GM21515 (cell line): ENCODE measurements around the gene TFRC.
"Not testable (repeated sequence)": the region's sequence is repeated elsewhere in the genome, so short reads cannot be mapped to it uniquely, and the experiment has no call there.

ENCODE experiments used
- ATAC-seq: cut with Tn5 transposase; IDR thresholded peaks from one replicate; pipeline ENCODE4 v1.9.1; 2021; ENCODE audit not compliant: unreplicated experiment

The TFRC gene

GRCh38 chr3:196082619-196082971 lies 705 bp upstream of the TFRC start:
- peak; percentile 2 for ATAC-seq

- ATAC-seq = peak; percentile 45
These were observed 672 bp downstream of the TFRC start for GRCh38 chr3:196081002-196081833.

- not testable (repeated sequence) for ATAC-seq
These were observed 1.6 kb downstream of the TFRC start for GRCh38 chr3:196080101-196080846.

- no peak for ATAC-seq
These were observed 2.2 kb downstream of the TFRC start for GRCh38 chr3:196079682-196080081.

GRCh38 chr3:196075013-196075412 lies 6.9 kb downstream of the TFRC start:
- no peak for ATAC-seq

- no peak for ATAC-seq
These were observed 8.6 kb downstream of the TFRC start for GRCh38 chr3:196073255-196073753.

- no peak for ATAC-seq
These were observed 9.6 kb downstream of the TFRC start for GRCh38 chr3:196072313-196072712.

- not testable (repeated sequence) for ATAC-seq
These were observed 13.1 kb downstream of the TFRC start for GRCh38 chr3:196068812-196069211.

- ATAC-seq = no peak
These were observed 14.5 kb downstream of the TFRC start for GRCh38 chr3:196067439-196067838.

- no peak for ATAC-seq
These were observed 17.9 kb downstream of the TFRC start for GRCh38 chr3:196063971-196064370.

- ATAC-seq = no peak
These were observed 18.4 kb downstream of the TFRC start for GRCh38 chr3:196063456-196063855.

GRCh38 chr3:196063049-196063448 lies 18.8 kb downstream of the TFRC start:
- ATAC-seq = no peak

- ATAC-seq = no peak
These were observed 21.1 kb downstream of the TFRC start for GRCh38 chr3:196060834-196061233.

GRCh38 chr3:196057760-196058331 lies 24.0 kb downstream of the TFRC start:
- no peak for ATAC-seq

- ATAC-seq = not testable (repeated sequence)
These were observed 25.5 kb downstream of the TFRC start for GRCh38 chr3:196056371-196056770.

- no peak for ATAC-seq
These were observed 26.1 kb downstream of the TFRC start for GRCh38 chr3:196055683-196056270.

GRCh38 chr3:196055240-196055639 lies 26.6 kb downstream of the TFRC start:
- ATAC-seq = no peak

- no peak for ATAC-seq
These were observed 27.2 kb downstream of the TFRC start for GRCh38 chr3:196054661-196055060.

GRCh38 chr3:196053487-196053886 lies 28.4 kb downstream of the TFRC start:
- no peak for ATAC-seq

GRCh38 chr3:196051282-196052076 lies 30.4 kb downstream of the TFRC start:
- ATAC-seq = no peak

GRCh38 chr3:196050597-196050996 lies 31.3 kb downstream of the TFRC start:
- no peak for ATAC-seq
